Fibroblast of skin of back (primary cell): ENCODE measurements around the gene MX2.
"Not testable (repeated sequence)": the region's sequence is repeated elsewhere in the genome, so short reads cannot be mapped to it uniquely, and the experiment has no call there.

Source experiments
- DNase-seq: peaks from one replicate; pipeline ENCODE4 v3.0.0-alpha.2; 2013

MX2 gene

DNA sequence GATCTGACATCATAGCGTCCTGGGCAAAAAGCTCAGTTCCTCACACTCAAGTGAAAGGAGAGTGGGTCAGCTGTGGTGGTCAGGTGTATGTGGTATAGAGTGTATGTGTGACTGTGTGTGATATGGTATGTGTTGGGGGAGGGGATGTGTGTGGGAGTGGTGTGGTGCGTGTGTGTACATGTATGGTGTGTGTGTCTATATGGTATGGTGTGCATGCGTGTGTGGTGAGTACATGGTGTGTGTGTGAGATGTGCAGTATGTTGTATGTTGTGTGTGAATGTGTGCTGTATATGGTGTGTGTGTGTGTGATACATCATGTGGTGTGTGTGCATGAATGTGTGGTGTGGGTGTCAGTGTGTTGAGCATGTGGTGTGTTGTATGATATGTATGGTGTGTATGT, 24.3 kb upstream of the MX2 start:
- DNase-seq = no peak

DNA sequence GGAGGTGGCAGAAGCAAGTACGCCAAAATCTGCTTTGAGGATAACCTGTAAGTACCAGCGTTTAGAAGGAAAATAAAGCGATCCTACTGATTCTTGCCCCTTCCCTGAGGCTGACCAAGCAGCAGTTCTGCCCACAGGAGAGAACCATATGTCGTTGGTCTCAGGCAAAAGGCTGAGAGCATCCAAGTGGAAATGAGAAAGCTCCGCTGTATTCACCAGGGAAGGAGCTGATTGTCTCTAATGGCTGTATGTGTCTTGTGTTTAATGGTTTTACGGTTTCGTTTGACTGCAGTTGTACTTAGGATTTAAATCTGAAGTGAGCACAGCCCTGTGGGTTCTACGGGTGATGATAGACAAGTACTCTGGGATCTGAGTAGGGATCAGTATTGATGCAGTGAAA, 23.4 kb upstream of the MX2 start:
- no peak for DNase-seq

- no peak for DNase-seq
These were observed 19.8 kb upstream of the MX2 start for GRCh38 chr21:41342035-41342434.

DNA sequence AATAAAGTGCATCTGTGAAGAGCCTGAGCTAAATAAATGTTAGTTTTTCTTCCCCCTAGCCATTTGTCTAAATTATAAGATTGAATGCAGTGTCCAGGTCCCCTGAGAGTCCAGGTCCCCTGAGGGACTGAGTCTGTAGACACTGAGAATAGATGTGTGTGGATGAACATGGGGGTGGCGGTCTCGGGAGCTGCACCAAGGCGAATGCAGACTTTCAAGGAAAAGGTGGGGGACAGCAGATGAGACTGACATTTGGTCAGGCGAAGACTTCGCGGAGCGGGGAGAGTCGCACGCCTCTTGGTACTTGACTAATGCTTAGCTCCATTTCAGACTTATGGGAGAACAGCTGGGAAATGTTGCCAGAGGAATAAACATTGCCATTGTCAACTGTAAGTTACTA, 17.7 kb upstream of the MX2 start:
- no peak for DNase-seq

DNA sequence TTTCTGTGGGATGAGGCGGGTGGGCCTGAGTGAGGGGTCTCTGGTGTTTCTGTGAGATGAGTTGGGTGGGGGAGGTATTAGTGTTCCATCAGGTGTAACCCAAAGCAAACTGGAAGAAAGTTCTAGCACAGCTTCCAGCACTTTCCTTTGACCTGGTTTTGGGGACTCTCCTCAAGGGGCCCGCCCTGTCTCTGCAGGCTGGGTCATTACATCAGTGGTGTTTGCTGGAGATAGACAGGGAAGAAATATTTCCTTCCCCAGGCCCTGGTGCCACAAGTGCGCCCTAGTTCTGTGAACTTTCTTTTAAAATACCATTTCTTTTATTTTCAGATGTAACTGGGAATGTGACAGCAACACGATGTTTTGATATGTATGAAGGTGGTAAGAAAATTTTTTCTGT, 16.5 kb upstream of the MX2 start:
- DNase-seq = no peak

- DNase-seq = no peak
These were observed 15.7 kb upstream of the MX2 start for GRCh38 chr21:41345934-41346685.

GRCh38 chr21:41346758-41347157, 15.1 kb upstream of the MX2 start:
- DNase-seq = no peak

DNA sequence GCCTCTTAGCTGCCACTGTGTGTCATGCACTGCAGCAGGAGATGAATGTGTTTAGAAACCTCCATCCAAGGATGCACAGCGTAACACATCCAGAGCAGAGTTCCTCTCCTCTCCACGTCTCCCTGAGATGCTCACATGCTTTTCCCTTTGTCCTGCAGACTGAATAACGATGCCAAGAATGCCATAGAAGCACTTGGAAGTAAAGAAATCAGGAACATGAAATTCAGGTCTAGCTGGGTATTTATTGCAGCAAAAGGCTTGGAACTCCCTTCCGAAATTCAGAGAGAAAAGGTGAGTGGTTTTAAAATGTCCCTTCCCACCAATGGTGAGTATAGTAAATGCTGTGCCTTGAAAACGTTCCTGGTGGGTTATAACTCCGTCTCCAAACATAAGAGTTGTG, 13.4 kb upstream of the MX2 start:
- DNase-seq = no peak

DNA sequence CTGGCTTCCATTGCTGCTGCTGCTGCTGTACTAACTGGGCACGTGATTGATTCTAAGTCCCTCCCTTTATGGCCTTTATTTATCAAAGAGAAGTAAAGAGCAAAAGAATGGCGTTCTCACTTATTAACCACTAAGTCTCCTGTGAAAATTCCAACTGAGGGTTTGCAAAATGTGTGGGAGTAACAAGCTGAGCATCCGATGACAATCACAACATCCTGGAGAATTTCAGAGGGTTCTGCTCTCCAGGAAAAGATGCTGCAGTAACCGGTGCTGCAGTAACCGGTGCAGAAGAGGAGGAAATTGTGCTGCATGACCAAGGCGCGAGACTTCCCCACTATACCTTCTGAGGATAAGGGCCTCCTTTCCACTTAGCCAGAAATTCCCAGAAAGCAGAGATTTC, 12.7 kb upstream of the MX2 start:
- no peak for DNase-seq

DNA sequence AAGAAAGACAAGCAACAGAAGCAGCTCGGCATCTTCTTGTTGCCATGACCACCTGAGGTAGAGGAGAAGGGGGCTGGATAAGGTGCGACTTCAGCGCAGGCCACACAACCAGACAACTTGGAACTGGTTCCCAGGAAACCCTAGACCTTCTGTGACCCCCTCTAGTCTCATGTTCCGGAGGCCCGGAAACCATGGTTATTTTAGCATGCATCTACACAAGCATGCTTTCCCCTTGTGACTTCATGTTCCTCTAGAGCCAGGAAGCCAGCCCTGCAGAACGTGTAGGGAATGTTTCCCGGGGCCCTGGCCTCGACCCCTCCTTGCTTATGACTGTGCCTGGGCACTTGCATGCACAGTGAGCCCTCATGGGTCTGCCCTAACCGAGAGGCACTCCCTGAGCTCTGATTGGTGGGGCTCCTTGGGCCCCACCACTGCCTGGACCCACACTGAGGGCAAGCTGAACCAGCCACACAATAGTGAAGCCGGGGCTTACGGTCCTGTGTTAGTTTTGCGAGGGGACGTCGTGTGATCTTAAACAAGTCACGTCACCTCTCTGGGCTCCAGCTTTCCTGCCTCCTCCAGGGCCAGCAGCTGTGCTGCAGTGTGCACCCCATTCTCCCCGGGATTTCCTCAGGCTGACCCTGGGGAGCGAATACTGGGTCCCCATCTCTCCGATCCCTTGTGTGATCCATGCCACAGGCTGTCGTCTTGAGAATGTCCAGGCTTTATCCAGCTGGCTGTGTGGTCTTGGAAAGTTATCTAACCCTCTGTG, 12.0 kb upstream of the MX2 start:
- DNase-seq = no peak

- DNase-seq = no peak
These were observed 11.2 kb upstream of the MX2 start for GRCh38 chr21:41350436-41351155.

DNA sequence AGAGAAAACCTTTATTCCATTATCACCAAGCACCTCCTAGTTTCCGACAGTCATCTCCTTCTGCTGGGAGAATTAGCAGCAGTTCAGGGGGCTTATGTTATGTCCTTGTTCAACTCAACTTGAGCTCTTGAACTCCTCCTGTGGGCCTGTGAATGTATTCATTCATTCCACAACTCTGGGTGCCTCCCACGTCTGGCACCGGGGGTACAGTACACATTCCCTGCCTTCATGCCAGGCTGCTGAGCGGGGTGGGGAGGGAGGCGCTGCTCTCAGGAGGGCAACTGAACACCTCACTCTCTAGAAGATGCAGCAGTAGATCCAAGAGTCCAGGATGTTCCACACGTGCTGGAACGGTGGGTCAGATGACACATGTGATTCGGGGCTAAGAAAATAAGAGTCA, 4.3 kb upstream of the MX2 start:
- no peak for DNase-seq

GRCh38 chr21:41358193-41359166, 3.3 kb upstream of the MX2 start:
- DNase-seq = no peak

DNA sequence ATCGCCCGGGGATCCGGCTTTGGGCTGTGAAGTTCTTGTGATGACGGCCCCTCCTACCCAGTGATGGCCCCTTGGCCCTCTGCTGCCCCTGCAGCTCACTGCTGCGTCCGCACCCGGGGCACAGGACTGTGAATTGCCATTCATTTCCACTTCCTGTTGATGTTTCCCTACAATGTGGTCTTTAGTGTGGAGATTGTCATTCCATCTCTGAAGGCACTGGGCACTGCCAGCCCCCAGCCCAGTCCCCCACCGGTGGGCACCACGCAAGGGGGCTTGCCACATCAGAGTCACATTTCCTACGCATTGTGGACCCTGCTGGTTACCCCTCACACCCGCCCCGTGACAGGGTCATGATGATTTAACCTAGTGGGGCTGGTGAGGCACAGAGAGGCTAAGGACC, 2.5 kb upstream of the MX2 start:
- DNase-seq = no peak

DNA sequence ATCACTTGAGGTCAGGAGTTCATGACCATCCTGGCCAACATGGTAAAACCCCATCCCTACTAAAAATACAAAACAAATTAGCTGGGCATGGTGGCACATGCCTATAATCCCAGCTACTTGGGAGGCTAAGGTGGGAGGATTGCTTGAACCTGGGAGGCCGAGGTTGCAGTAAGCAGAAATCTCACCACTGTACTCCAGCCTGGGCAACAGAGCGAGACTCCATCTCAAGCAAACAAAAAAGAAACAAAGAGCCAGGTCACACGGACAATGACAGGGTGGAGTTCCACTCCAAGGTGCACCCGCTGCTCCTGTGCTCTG, 2.1 kb upstream of the MX2 start:
- not testable (repeated sequence) for DNase-seq

DNA sequence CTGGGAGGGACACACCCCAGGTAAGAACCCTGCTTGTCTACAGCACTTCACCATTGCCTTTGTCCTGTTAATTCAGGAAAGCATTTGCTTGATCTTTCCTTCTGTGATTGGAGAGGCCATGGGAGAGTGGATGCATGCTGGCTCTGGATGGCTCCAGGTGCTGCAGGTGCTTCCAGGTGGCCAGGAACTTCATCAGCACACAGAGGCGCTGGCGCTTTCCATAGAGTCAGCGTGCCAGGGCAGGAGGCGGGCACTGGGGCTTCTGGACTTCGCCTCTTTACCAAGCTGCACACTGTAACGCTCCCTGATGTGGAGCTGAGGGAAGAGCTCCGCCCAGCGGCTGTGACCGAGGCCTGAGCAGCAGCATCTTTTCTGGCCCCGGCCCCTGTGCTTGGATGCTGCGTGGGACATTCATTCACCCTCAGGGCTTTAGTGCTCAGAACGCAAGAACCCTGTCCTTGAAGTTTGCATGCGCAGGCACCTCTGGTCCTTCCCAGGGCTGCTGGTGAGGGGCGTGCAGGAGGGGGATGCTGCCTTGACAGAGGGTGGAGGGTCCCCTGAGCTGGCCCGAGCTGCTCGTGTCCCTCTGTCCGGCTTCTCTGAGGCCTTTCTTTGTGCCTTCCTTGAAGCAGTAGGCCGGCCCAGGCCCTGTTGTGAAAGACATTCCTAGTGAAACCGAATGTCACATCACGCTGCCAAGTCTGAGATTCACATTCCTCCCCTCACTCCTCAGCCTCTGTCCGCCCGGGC, 1.6 kb upstream of the MX2 start:
- peak; percentile 19 for DNase-seq

GRCh38 chr21:41361053-41361785, 608 bp upstream of the MX2 start:
- DNase-seq = no peak

DNA sequence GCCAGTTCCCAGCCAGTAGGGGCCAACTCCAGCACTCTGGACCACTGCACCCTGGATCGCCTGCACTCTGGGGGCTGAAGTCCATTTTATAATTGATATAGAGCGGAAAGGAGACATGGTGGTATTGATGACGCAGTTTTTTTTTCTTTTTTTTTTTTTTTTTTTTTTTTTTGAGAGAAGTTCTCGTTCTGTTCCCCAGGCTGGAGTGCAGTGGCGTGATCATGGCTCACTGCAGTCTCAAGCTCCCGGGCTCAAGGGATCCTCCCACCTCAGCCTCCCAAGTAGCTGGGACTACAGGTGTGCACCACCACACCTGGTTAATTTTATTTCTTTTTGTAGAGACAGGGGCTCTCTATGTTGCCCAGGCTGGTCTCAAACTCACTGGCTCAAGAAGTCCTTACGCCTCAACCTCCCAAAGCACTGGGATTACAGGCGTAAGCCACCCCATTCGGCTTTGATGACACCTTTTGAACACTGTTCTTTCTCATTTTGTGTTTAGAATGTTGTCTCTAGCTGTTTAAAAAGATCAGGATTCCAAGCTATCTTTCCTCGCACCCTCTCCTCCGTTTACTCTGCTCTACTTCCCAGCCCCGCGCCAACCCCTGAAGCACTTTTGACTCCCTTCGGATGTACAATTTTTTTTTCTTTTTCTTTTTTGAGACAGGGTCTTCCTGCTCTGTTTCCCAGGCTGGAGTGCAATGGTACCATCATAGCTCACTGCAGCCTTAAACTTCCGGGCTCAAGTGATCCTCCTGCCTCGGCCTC, 960 bp downstream of the MX2 start:
- no peak for DNase-seq

DNA sequence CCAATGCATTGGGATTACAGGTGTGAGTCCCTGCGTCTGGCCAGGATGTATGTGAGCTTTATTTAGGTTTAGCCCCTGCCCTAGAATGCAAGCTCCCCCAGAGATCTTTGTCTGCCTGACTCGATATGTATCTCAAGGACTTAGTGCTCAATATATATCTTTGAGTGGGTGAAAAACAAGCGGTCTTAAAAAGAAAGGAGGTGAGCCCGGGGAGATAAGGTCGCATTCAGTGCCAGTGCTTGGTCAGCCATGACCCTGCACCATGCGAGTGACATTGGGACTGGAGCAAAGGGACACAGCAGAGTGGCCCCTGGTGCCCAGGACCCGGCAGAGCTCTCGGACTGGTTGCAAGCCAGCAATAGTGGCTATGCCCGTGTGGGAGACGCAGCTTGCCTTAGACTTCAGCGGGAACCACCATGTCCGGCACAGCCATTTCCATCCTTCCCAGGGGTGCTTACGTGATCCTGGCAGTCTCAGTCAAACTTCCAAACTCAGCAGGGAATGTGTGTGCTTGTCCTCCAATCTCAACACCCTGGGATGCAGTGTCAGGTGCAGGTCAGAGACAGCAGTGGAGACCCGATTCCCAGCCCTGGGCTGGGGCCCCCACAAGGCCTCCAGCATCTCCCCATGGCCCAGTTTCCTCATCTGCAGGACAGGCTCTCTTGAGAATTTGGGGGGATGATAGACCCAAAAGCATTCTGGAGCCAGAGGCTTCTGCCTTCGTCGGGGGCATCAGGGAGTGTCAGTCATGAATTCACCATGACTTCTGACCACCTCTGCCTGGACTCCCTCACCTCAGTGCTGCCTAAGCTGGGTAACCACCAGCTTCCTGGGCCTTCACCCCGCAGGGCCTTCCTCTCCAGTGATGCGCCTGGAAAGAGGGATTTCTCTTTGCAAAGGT, 1.8 kb downstream of the MX2 start:
- no peak for DNase-seq
